Natural killer cell (primary cell): Measurements from ENCODE around the gene IFT81. TPM values are rescaled to one million over a fixed set of nuclear protein-coding genes. Genes with fewer than 3 reads are reported as not detected.

Experiments used
- ATAC-seq, 3 donors: fragments of 150-1000 bp in 2 of 3; fragments of 200-7000 bp in 1 of 3; cut with Tn5 transposase; 1 replicate in 1 of 3; 2 replicates in 2 of 3; pipeline ENCODE4 v1.10.0; 2021; ENCODE audit warnings: mild to moderate bottlenecking in 2 of 3, moderate library complexity in 2 of 3
- DNase-seq, 2 donors: peaks; one replicate each; pipeline versions ENCODE4 v3.0.0 to v3.0.0-alpha.2; 2013 to 2021; ENCODE audit warnings: mixed read lengths in 1 of 2
- H3K27ac ChIP-seq: one replicate; pipeline ENCODE4 v1.5.1; 2013; ENCODE audit warnings: mild to moderate bottlenecking, low read length
- H3K27me3 ChIP-seq: one replicate; pipeline ENCODE4 v1.6.1; 2013; ENCODE audit warnings: low read length; ENCODE audit not compliant: control insufficient read depth, insufficient read depth
- H3K36me3 ChIP-seq: one replicate; pipeline ENCODE4 v1.6.1; 2013; ENCODE audit warnings: low read length; ENCODE audit not compliant: control insufficient read depth, insufficient read depth
- H3K4me1 ChIP-seq: one replicate; pipeline ENCODE4 v1.6.1; 2013; ENCODE audit warnings: low read length; ENCODE audit not compliant: control insufficient read depth, insufficient read depth
- H3K4me3 ChIP-seq: one replicate; pipeline ENCODE4 v1.5.1; 2013; ENCODE audit warnings: low read length
- H3K9me3 ChIP-seq: one replicate; pipeline ENCODE4 v1.6.1; 2013; ENCODE audit warnings: low read length; ENCODE audit not compliant: control insufficient read depth, insufficient read depth
- H3K27ac Mint-ChIP-seq, 2 donors: one replicate each; pipeline ENCODE4 v1.8.0; 2022; ENCODE audit warnings: mild to moderate bottlenecking in 2 of 2, mixed read lengths in 2 of 2, moderate library complexity in 1 of 2
- H3K27me3 Mint-ChIP-seq, 2 donors: one replicate each; pipeline ENCODE4 v1.8.0; 2022; ENCODE audit warnings: low read depth in 2 of 2, mixed read lengths in 2 of 2
- H3K36me3 Mint-ChIP-seq: one replicate; pipeline ENCODE4 v1.8.0; 2022; ENCODE audit warnings: mixed read lengths
- H3K4me1 Mint-ChIP-seq, 2 donors: one replicate each; pipeline ENCODE4 v1.8.0; 2022; ENCODE audit warnings: mixed read lengths in 2 of 2
- H3K4me3 Mint-ChIP-seq: one replicate; pipeline ENCODE4 v1.8.0; 2022; ENCODE audit warnings: mild to moderate bottlenecking, moderate library complexity, mixed read lengths
- H3K9me3 Mint-ChIP-seq, 2 donors: one replicate each; pipeline ENCODE4 v1.8.0; 2022; ENCODE audit warnings: mixed read lengths in 2 of 2
- CTCF ChIP-seq: fragments of 200-600 bp; IDR thresholded peaks from one replicate; pipeline ENCODE4 v1.8.0; 2022; ENCODE audit warnings: antibody characterized with exemption
- WGBS: methylation state at CpG from one replicate; pipeline ENCODE4 v1.1.7; 2013; ENCODE audit warnings: missing lambda C conversion rate; ENCODE audit not compliant: insufficient coverage; 5-methylcytosine and 5-hydroxymethylcytosine counted together
- intact Hi-C: fragments of 100-400 bp; cut with micrococcal nuclease; formaldehyde crosslinking; loops from one replicate; pipeline ENCODE4 v1.14.2; 2022
- total RNA-seq, 4 donors: library from RNA; stranded (reverse); fragments of 120-200 nt in 1 of 4; gene quantifications; one replicate each; pipeline versions ENCODE4 v1.2.3 to v1.2.4, GENCODE V29; 2013 to 2022

Gene IFT81
- total RNA-seq, 3 donors from 2014 or later (not counting 1 experiment from before 2014, with no cell fraction given), result 0.61 to 1.4 (median 0.80) TPM

- Mint-ChIP-seq H3K4me1 (no peaks in the 10 kb centered on the region), H3K27ac (no peak overlapping the region), H3K27me3 (no peaks in the 10 kb centered on the region), H3K9me3 (no peaks in the 10 kb centered on the region), H3K4me3 (no peak overlapping the region), H3K36me3 (no peaks in the 10 kb centered on the region)
- peaks cover 2% of the 10 kb centered on the region for H3K9me3 ChIP-seq
- no peaks in the 10 kb centered on the region for H3K36me3 ChIP-seq
- no peaks in the 10 kb centered on the region for H3K4me1 ChIP-seq
- H3K27ac ChIP-seq, result no peak overlapping the region
- H3K4me3 ChIP-seq, result no peak overlapping the region
- no peak for TF ChIP-seq CTCF
- H3K27me3 ChIP-seq, result no peaks in the 10 kb centered on the region
- DNase-seq (no peak), ATAC-seq (no peak)
- intact Hi-C loops, result no loop called here
- WGBS, result 100% methylated on average over 1 of the region's 1 CpG
These were observed 56.4 kb downstream of the IFT81 start for GRCh38 chr12:110180591-110181005.

- WGBS, result no CpG with 5 or more reads among the region's 1 CpG
- no peak overlapping the region for H3K27ac ChIP-seq
- H3K4me3 ChIP-seq, result no peak overlapping the region
- no peak for TF ChIP-seq CTCF
- Mint-ChIP-seq H3K4me3 (no peak overlapping the region), H3K36me3 (peaks cover 15% of the 10 kb centered on the region), H3K9me3 (peaks cover 2 to 12% of the 10 kb centered on the region in 2 donors), H3K4me1 (no peaks in the 10 kb centered on the region), H3K27ac (no peak overlapping the region), H3K27me3 (no peaks in the 10 kb centered on the region)
- ATAC-seq (no peak), DNase-seq (no peak)
- no peaks in the 10 kb centered on the region for H3K27me3 ChIP-seq
- intact Hi-C loops, result no loop called here
- H3K9me3 ChIP-seq, result peaks cover 7% of the 10 kb centered on the region
- H3K4me1 ChIP-seq, result no peaks in the 10 kb centered on the region
- H3K36me3 ChIP-seq, result no peaks in the 10 kb centered on the region
These were observed 58.1 kb downstream of the IFT81 start for GRCh38 chr12:110182281-110182680.

- intact Hi-C loops, result no loop called here
- Histone ChIP-seq H3K27me3 (no peaks in the 10 kb centered on the region), H3K27ac (no peak overlapping the region), H3K4me3 (no peak overlapping the region), H3K36me3 (no peaks in the 10 kb centered on the region), H3K4me1 (no peaks in the 10 kb centered on the region), H3K9me3 (peaks cover 7% of the 10 kb centered on the region)
- Mint-ChIP-seq H3K9me3 (peaks cover 2 to 12% of the 10 kb centered on the region in 2 donors), H3K27me3 (no peaks in the 10 kb centered on the region), H3K4me3 (no peak overlapping the region), H3K36me3 (peaks cover 15% of the 10 kb centered on the region), H3K27ac (no peak overlapping the region), H3K4me1 (no peaks in the 10 kb centered on the region)
- DNase-seq (no peak), ATAC-seq (no peak)
- WGBS, result 90% methylated on average over 3 of the region's 3 CpGs
- TF ChIP-seq CTCF, result no peak
These were observed 59.2 kb downstream of the IFT81 start for GRCh38 chr12:110183386-110183785.

GRCh38 chr12:110185626-110186025 is 61.5 kb downstream of the IFT81 start:
- H3K36me3 Mint-ChIP-seq, result peaks cover 15% of the 10 kb centered on the region
- 100% methylated on average over 1 of the region's 2 CpGs for WGBS
- no peak for ATAC-seq

More at GRCh38 chr12:110185626-110186025, 61.5 kb downstream of the IFT81 start:
- no peak overlapping the region for H3K27ac Mint-ChIP-seq
- H3K4me3 ChIP-seq, result no peak overlapping the region
- H3K9me3 Mint-ChIP-seq, result peaks cover 2 to 12% of the 10 kb centered on the region in 2 donors
- H3K4me1 ChIP-seq, result no peaks in the 10 kb centered on the region
- no peak for DNase-seq
- intact Hi-C loops, result no loop called here
- no peaks in the 10 kb centered on the region for H3K27me3 ChIP-seq
- H3K27me3 Mint-ChIP-seq, result no peaks in the 10 kb centered on the region
- no peaks in the 10 kb centered on the region for H3K4me1 Mint-ChIP-seq
- no peak overlapping the region for H3K4me3 Mint-ChIP-seq
- TF ChIP-seq CTCF, result no peak
- no peak overlapping the region for H3K27ac ChIP-seq
- peaks cover 7% of the 10 kb centered on the region for H3K9me3 ChIP-seq
- H3K36me3 ChIP-seq, result no peaks in the 10 kb centered on the region
